GM21515 (cell line): ENCODE data around the gene VSIG1.
A peak's percentile ranks its signal among the peaks of the same experiment; 100 is the strongest.

ENCODE experiments used
- ATAC-seq: cut with Tn5 transposase; IDR thresholded peaks from one replicate; pipeline ENCODE4 v1.9.1; 2021; ENCODE audit not compliant: unreplicated experiment

VSIG1 gene

DNA sequence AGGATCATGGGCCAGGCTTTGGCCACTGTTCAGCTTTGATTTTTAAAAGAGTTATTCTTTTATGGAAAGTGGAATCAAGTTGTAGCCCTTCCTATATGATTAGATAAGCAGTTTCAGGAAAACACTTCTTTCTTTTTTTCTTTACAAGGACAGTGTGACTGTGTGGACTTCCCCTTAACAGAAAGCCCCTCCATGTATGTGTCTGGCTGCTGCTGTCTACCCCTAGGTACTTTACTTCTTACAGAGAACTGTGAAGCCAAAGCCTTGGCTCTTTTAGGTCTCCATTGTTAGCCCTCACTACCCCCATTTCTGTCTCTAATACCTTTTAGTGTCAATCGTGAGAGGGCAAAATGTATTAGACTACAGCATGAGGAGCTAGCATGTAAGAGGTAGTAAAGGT is 19.1 kb downstream of the VSIG1 start:
- no peak for ATAC-seq

GRCh38 chrX:108064613-108065012 is 19.7 kb downstream of the VSIG1 start:
- ATAC-seq: no peak

- ATAC-seq: no peak
Measured at GRCh38 chrX:108068121-108068520, 23.3 kb downstream of the VSIG1 start.

- ATAC-seq: no peak
Measured at GRCh38 chrX:108070891-108071290, 26.0 kb downstream of the VSIG1 start.

DNA sequence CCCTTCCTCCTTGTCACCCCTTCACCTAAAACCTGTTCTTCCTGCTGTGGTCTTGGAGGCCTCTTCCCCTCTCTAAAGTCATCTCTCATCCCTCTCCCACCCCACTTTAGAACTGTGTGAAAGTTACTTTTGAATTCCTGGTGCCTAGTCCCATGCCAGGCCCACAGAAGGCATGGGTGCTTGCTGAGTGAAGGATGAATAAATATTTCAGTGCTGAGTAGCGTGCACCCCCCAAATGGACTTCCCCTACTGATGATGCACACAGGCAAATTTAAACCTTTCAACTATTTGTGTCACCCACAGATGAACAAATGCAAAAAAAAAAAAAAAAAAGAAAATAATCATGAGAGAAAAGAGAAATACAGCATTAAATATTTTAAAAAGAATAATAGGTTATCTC is 26.7 kb downstream of the VSIG1 start:
- ATAC-seq: no peak

GRCh38 chrX:108072746-108073145 is 27.9 kb downstream of the VSIG1 start:
- ATAC-seq: no peak

DNA sequence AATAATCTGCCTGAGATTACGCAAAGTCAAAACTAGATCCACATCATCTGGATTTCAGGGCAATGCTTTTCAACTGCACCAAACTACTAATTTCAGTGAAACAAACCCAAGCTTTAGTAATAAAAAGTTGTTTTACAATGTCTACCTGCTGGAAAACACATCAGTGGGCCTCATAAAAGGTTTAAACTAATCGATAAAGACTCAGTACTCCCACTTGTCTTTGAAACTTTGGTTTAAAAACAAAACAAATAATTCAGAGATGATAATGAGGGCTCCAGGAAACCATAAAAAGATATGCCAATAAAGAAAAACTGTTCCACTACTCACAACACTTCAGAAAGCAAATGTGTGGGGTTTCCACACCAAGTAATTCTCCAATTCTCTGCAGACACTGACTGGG is 36.2 kb downstream of the VSIG1 start:
- ATAC-seq: no peak

GRCh38 chrX:108087792-108088191 is 42.9 kb downstream of the VSIG1 start:
- no peak for ATAC-seq

DNA sequence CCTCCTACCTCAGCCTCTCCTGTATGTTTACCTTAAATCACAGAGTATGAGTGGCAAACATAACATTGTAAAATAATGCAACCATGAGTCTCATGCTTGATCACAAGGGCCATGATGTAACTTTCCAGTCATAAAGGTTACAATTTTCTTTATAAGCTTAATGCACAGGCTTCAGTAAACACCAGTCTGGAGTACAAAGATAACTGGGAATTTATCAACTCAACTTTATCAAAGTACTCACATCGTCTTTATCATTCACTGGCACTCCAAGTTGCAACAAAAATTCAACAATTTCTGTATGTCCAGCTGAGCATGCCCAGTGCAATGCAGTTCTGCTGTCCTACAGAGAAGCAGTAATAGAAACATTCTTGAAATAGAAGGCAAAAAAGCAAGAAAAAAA is 43.6 kb downstream of the VSIG1 start:
- no peak for ATAC-seq

- ATAC-seq: peak; percentile 1
Measured at GRCh38 chrX:108090491-108091263, 45.8 kb downstream of the VSIG1 start.

- ATAC-seq: peak; percentile 96
Measured at GRCh38 chrX:108091264-108091877, 46.5 kb downstream of the VSIG1 start, which contains the start of the genes ATG4A and PSMD10. Gene ATG4A, plus strand, starts transcription at chrX:108091778. Its CDS starts 49 bp downstream, at chrX:108091827. Gene PSMD10, minus strand, starts transcription at chrX:108091542. Its CDS starts 22 bp downstream, at chrX:108091520.

GRCh38 chrX:108091878-108092291 is 47.0 kb downstream of the VSIG1 start:
- peak; percentile 38 for ATAC-seq

DNA sequence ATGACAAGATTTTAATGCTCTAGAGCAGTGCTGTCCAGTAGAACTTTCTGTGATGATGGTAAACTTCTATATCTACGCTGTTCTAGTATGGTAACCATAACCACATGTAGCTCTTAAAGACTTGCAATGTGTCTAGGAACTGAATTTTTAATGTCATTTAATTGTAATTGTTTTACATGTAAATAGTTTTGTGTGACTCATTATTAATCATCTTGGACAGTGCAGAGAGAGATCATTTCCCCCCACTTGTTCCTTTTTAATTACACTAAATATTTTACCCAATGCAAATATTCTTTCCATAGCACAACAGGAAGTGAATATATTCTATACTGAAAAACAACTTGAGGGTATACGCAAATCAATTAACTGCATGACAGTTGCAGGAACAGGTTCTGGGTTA is 52.5 kb downstream of the VSIG1 start:
- ATAC-seq: no peak

GRCh38 chrX:108105473-108105872 is 60.6 kb downstream of the VSIG1 start:
- no peak for ATAC-seq

- no peak for ATAC-seq
Measured at GRCh38 chrX:108114541-108114940, 69.7 kb downstream of the VSIG1 start.

DNA sequence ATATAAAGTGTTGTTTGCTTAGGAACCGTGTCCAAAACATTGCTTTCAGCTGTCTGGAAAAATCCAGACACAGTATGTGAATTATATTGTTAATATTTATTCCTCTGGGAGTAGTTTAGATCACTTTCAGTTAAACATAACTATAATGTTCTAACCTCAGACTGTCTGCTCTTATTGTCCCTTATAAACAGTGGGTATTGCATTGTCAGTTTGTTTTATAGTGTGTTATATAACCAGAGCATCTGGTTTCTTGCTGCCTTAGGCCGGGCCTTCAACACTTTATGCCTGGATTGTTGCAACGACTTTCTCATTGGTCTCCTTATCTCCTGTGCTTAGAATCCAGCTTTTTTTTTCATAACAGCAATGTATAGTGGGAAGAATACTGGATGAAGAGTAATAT is 73.1 kb downstream of the VSIG1 start:
- no peak for ATAC-seq

- ATAC-seq: no peak
Measured at GRCh38 chrX:108121291-108121690, 76.4 kb downstream of the VSIG1 start.

DNA sequence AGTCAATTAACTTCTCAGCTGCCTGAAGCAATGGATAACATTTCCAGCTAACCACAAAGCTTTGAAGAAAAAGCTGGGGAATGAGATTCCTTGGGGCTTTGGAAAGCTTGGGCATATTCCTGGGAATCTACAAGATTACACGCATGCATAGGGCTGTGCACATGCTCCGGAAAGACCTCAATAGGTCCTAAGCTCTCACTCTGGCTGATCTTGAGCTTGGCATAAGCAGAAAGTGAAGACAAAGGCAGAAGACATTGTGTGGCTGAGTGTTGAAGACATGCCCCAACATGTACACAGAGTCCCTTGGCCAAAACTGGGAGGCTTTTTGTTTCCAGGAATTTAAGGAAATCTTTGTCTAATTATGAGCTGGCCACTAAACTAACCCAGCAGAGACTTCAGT is 77.9 kb downstream of the VSIG1 start:
- no peak for ATAC-seq

DNA sequence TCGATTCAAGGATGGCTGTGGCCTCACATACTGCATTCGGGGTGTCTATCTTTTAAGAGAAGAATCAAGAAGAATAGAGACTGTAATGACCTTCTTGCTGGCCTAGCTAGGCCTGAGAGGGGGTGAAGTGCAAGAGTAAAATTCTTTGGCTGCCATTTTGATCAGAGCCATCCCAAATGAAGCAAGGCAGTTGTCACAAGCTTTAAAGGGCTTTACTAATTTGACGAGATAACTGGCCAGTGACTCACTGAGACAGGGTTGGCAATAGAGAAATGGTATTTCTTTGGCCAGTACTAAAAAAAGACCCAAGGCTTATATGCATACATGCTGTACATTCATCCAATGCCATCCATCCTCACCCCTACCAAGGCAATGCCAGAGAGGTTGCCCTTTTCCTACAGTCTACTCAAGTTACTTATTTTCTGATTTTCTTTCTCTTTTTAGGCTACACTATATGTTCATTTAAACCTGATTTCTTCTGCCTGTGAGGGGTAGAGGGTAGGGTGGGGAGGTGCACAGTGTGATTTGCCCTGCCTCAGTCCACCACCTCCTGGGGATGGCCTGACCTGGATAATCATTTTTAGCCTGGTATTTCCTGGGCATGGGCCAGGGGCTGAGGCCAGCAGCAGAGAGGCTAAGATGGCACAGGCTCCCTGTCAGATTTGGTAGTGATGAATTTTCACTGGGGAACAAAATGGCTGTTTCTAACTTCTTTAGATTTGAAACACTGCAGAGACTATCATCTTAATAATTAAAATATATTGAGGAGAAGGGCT is 78.9 kb downstream of the VSIG1 start:
- no peak for ATAC-seq

GRCh38 chrX:108126661-108127060 is 81.8 kb downstream of the VSIG1 start:
- no peak for ATAC-seq

GRCh38 chrX:108127152-108127551 is 82.3 kb downstream of the VSIG1 start:
- no peak for ATAC-seq
